Measurements from ENCODE around the gene GLI1. TPM values are rescaled to one million over a fixed set of nuclear protein-coding genes. Genes with fewer than 3 reads are reported as not detected.
"Not testable (repeated sequence)": the region's sequence is repeated elsewhere in the genome, so short reads cannot be mapped to it uniquely, and the experiment has no call there.

Gene GLI1
- total RNA-seq, 2 donors from 2014 or later, result 1.7 to 13.0 TPM

- H3K9me3 ChIP-seq, result no peaks in the 10 kb centered on the region
- no peak overlapping the region for H3K27ac ChIP-seq
- ATAC-seq (ENCODE audit: insufficient number of reproducible peaks, low FRiP score, low read depth), result no peak
Measured at GRCh38 chr12:57441846-57442427, 17.6 kb upstream of the GLI1 start.

GRCh38 chr12:57444337-57444736 lies 15.2 kb upstream of the GLI1 start:
- DNase-seq (ENCODE audit: low spot score); H3K9me3 ChIP-seq; H3K36me3 ChIP-seq; H3K4me1 ChIP-seq (ENCODE audit: control insufficient read depth in 1 of 2, low read depth in 2 of 2); ATAC-seq (ENCODE audit: insufficient number of reproducible peaks, low FRiP score, low read depth); H3K27ac ChIP-seq; H3K27me3 ChIP-seq (replicated peaks; ENCODE audit: insufficient read depth); H3K4me3 ChIP-seq: not testable (repeated sequence)

More at GRCh38 chr12:57441846-57442427, 17.6 kb upstream of the GLI1 start:
- peaks cover 0 to 10% of the 10 kb centered on the region in 2 donors for H3K4me1 ChIP-seq (ENCODE audit: control insufficient read depth in 1 of 2, low read depth in 2 of 2)
- no peaks in the 10 kb centered on the region for H3K27me3 ChIP-seq (replicated peaks; ENCODE audit: insufficient read depth)
- no peak for TF ChIP-seq CTCF (IDR thresholded peaks at IDR 0.05)
- H3K36me3 ChIP-seq, result no peaks in the 10 kb centered on the region
- DNase-seq (ENCODE audit: low spot score), result no peak
- H3K4me3 ChIP-seq, result no peak overlapping the region

- H3K27me3 ChIP-seq (replicated peaks; ENCODE audit: insufficient read depth), result no peaks in the 10 kb centered on the region
- H3K4me1 ChIP-seq (ENCODE audit: control insufficient read depth in 1 of 2, low read depth in 2 of 2), result no peaks in the 10 kb centered on the region
- no peak overlapping the region for H3K27ac ChIP-seq
- H3K4me3 ChIP-seq, result no peak overlapping the region
- no peak for TF ChIP-seq CTCF (IDR thresholded peaks at IDR 0.05)
- H3K9me3 ChIP-seq, result no peaks in the 10 kb centered on the region
- H3K36me3 ChIP-seq, result no peaks in the 10 kb centered on the region
- ATAC-seq (ENCODE audit: insufficient number of reproducible peaks, low FRiP score, low read depth) (no peak), DNase-seq (ENCODE audit: low spot score) (no peak)
Measured at GRCh38 chr12:57444744-57445143, 14.8 kb upstream of the GLI1 start.

- no peak overlapping the region for H3K27ac ChIP-seq
- H3K27me3 ChIP-seq (replicated peaks; ENCODE audit: insufficient read depth), result no peaks in the 10 kb centered on the region
- H3K36me3 ChIP-seq, result no peaks in the 10 kb centered on the region
- TF ChIP-seq CTCF (IDR thresholded peaks at IDR 0.05), result no peak
- peaks cover under 1 to 8% of the 10 kb centered on the region in 2 donors for H3K4me1 ChIP-seq (ENCODE audit: control insufficient read depth in 1 of 2, low read depth in 2 of 2)
- no peak for ATAC-seq (ENCODE audit: insufficient number of reproducible peaks, low FRiP score, low read depth)
- no peak overlapping the region for H3K4me3 ChIP-seq
- DNase-seq (ENCODE audit: low spot score), result no peak
- no peaks in the 10 kb centered on the region for H3K9me3 ChIP-seq
Measured at GRCh38 chr12:57446292-57446960, 13.2 kb upstream of the GLI1 start.

DNA sequence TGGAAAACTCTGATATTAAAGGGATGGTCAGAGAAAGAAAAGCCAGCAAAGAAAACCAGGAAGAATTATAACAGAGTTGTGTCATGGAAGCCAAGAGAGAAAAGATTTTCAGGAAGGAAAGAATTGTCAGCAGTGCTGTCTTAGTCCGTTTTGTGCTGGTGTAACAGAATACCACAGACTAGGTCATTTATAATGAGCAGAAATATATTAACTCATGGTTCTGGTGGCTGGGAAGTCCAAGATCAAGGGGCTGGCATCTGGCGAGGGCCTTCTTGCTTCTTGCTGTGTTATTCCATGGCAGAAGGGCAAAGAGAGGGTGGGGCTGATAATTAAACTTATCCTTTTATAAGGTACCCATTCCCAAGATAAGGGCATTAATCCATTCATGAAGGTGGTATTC lies 10.9 kb upstream of the GLI1 start:
- Histone ChIP-seq H3K36me3 (no peaks in the 10 kb centered on the region), H3K9me3 (no peaks in the 10 kb centered on the region), H3K4me1 (ENCODE audit: control insufficient read depth in 1 of 2, low read depth in 2 of 2) (peaks cover 9 to 27% of the 10 kb centered on the region in 2 donors), H3K4me3 (no peak overlapping the region), H3K27me3 (replicated peaks; ENCODE audit: insufficient read depth) (no peaks in the 10 kb centered on the region), H3K27ac (no peak overlapping the region)
- no peak for DNase-seq (ENCODE audit: low spot score)
- no peak for TF ChIP-seq CTCF (IDR thresholded peaks at IDR 0.05)
- no peak for ATAC-seq (ENCODE audit: insufficient number of reproducible peaks, low FRiP score, low read depth)

Measured in thoracic aorta (tissue), 2 donors.